ENCODE data around the gene HMCN2. TPM values are rescaled to one million over a fixed set of nuclear protein-coding genes. Genes with fewer than 3 reads are reported as not detected.

Gene HMCN2
- total and polyA plus RNA-seq, 5 donors: 2.3 to 6.1 (median 4.2) TPM

GRCh38 chr9:130437011-130437789 is 171.6 kb downstream of the HMCN2 start:
- ATAC-seq: no peak
- H3K27ac ChIP-seq (ENCODE audit: low read length): no peak overlapping the region
- DNase-seq: peak in 2 of 3 donors; percentile 7 to 11
- H3K4me3 ChIP-seq (ENCODE audit: low read length): no peak overlapping the region
- 80% methylated on average over 15 of the region's 15 CpGs for WGBS
- H3K27me3 ChIP-seq (ENCODE audit: control insufficient read depth, insufficient read depth): no peaks in the 10 kb centered on the region
- no peaks in the 10 kb centered on the region for H3K9me3 ChIP-seq (ENCODE audit: control insufficient read depth, low read length)
- intact Hi-C loops (cut with DNase I): no loop called here
- H3K4me1 ChIP-seq (ENCODE audit: control insufficient read depth, insufficient read depth, low read length): no peaks in the 10 kb centered on the region

- ATAC-seq (peak in 1 of 2 donors; percentile 26), DNase-seq (peak; percentile 12 to 45 (median 16))
Observed at GRCh38 chr9:130438382-130438981, 172.9 kb downstream of the HMCN2 start.

DNA sequence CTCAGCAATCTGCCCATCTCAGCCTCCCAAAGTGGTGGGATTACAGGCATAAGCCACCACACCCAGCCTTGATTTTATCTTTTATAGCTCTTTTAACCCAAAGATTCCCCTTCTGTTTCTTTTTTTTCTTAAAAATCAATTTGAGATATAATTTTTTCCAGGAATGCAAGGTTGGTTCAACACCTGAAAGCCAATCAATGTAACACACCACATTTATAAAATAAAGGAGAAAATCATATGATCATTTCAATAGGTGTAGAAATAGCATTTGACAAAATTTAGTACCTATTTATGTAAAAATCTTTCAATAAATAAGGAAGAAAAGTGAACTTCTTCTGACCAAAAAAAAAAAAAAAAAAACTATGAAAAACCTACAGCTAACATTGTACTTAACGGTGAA is 175.5 kb downstream of the HMCN2 start:
- H3K9me3 ChIP-seq (ENCODE audit: control insufficient read depth, low read length): no peaks in the 10 kb centered on the region
- no peaks in the 10 kb centered on the region for H3K4me1 ChIP-seq (ENCODE audit: control insufficient read depth, insufficient read depth, low read length)
- ATAC-seq (no peak), DNase-seq (peak in 1 of 3 donors; percentile 3)
- H3K27ac ChIP-seq (ENCODE audit: low read length): no peak overlapping the region
- H3K4me3 ChIP-seq (ENCODE audit: low read length): no peak overlapping the region
- intact Hi-C loops (cut with DNase I): no loop called here
- no peaks in the 10 kb centered on the region for H3K27me3 ChIP-seq (ENCODE audit: control insufficient read depth, insufficient read depth)
- 96% methylated on average over 1 of the region's 1 CpG for WGBS

More at GRCh38 chr9:130438382-130438981, 172.9 kb downstream of the HMCN2 start:
- Histone ChIP-seq H3K4me1 (ENCODE audit: control insufficient read depth, insufficient read depth, low read length) (no peaks in the 10 kb centered on the region), H3K27me3 (ENCODE audit: control insufficient read depth, insufficient read depth) (no peaks in the 10 kb centered on the region), H3K4me3 (ENCODE audit: low read length) (no peak overlapping the region), H3K9me3 (ENCODE audit: control insufficient read depth, low read length) (no peaks in the 10 kb centered on the region), H3K27ac (ENCODE audit: low read length) (no peak overlapping the region)
- intact Hi-C loops (cut with DNase I): no loop called here
- WGBS: 88% methylated on average over 6 of the region's 6 CpGs

- ATAC-seq: no peak
- Histone ChIP-seq H3K27me3 (ENCODE audit: control insufficient read depth, insufficient read depth) (no peaks in the 10 kb centered on the region), H3K4me1 (ENCODE audit: control insufficient read depth, insufficient read depth, low read length) (peaks cover 7% of the 10 kb centered on the region), H3K27ac (ENCODE audit: low read length) (no peak overlapping the region), H3K4me3 (ENCODE audit: low read length) (no peak overlapping the region), H3K9me3 (ENCODE audit: control insufficient read depth, low read length) (no peaks in the 10 kb centered on the region)
- intact Hi-C loops (cut with DNase I): no loop called here
- 92% methylated on average over 9 of the region's 9 CpGs for WGBS
- DNase-seq: peak in 2 of 3 donors; percentile 16 to 37
Observed at GRCh38 chr9:130442746-130443455, 177.3 kb downstream of the HMCN2 start.

- WGBS: 85% methylated on average over 6 of the region's 6 CpGs
- no peak overlapping the region for H3K27ac ChIP-seq (ENCODE audit: low read length)
- ATAC-seq (no peak), DNase-seq (peak in 2 of 3 donors; percentile 32 to 39)
- H3K4me1 ChIP-seq (ENCODE audit: control insufficient read depth, insufficient read depth, low read length): peaks cover 7% of the 10 kb centered on the region
- no peaks in the 10 kb centered on the region for H3K27me3 ChIP-seq (ENCODE audit: control insufficient read depth, insufficient read depth)
- no peak overlapping the region for H3K4me3 ChIP-seq (ENCODE audit: low read length)
- no peaks in the 10 kb centered on the region for H3K9me3 ChIP-seq (ENCODE audit: control insufficient read depth, low read length)
- intact Hi-C loops (cut with DNase I): no loop called here
Observed at GRCh38 chr9:130443456-130443801, 177.9 kb downstream of the HMCN2 start.

GRCh38 chr9:130443840-130444492 is 178.4 kb downstream of the HMCN2 start:
- no peak for ATAC-seq
- H3K27me3 ChIP-seq (ENCODE audit: control insufficient read depth, insufficient read depth): no peaks in the 10 kb centered on the region
- H3K4me1 ChIP-seq (ENCODE audit: control insufficient read depth, insufficient read depth, low read length): peaks cover 7% of the 10 kb centered on the region
- peak; percentile 65 to 77 (median 71) for DNase-seq
- H3K4me3 ChIP-seq (ENCODE audit: low read length): peak overlapping the region; percentile 81
- H3K27ac ChIP-seq (ENCODE audit: low read length): peak overlapping the region; percentile 64
- H3K9me3 ChIP-seq (ENCODE audit: control insufficient read depth, low read length): no peaks in the 10 kb centered on the region
- WGBS: 49% methylated on average over 14 of the region's 14 CpGs
- intact Hi-C loops (cut with DNase I): no loop called here

DNA sequence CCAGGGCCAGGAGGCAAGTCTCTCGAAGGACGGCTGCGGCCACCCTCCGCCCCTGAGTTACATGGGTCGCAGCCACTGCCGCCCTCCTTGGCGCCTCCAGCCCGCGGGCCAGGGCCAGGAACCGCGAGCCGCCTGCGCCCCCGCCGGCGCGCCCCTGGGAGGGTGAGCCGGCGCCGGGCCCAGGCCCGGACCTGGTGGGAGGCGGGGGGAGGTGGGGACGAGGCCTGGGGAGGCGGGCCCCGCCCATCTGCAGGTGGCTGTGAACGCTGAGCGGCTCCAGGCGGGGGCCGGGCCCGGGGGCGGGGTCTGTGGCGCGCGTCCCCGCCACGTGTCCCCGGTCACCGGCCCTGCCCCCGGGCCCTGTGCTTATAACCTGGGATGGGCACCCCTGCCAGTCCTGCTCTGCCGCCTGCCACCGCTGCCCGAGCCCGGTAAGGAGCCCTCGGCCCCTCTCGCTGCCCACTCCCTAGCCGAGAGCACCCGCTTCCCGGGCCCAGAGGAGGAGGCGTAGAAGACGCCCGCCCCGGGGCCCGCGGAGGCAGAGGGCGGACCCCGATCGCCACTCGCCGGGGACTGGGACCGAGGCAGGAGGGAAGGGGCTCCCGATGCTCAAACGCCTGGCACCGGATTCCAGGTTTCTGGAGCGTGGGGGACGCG is 179.1 kb downstream of the HMCN2 start, which contains the start of gene ASS1:
TSS of gene ASS1 (plus strand) at position 397 of the 657 bp plus-strand sequence. CDS start 7,268 bp downstream, outside the sequence.
- intact Hi-C loops (cut with DNase I): no loop called here
- DNase-seq: peak; percentile 80 to 90 (median 89)
- Histone ChIP-seq H3K27me3 (ENCODE audit: control insufficient read depth, insufficient read depth) (no peaks in the 10 kb centered on the region), H3K4me3 (ENCODE audit: low read length) (peak within 1 kb of the TSS; percentile 81), H3K27ac (ENCODE audit: low read length) (peak within 1 kb of the TSS; percentile 64), H3K4me1 (ENCODE audit: control insufficient read depth, insufficient read depth, low read length) (peaks cover 7% of the 10 kb centered on the region), H3K9me3 (ENCODE audit: control insufficient read depth, low read length) (no peaks in the 10 kb centered on the region)
- ATAC-seq: peak; percentile 71 to 77
- under 1% methylated on average over 65 of the region's 66 CpGs for WGBS

DNA sequence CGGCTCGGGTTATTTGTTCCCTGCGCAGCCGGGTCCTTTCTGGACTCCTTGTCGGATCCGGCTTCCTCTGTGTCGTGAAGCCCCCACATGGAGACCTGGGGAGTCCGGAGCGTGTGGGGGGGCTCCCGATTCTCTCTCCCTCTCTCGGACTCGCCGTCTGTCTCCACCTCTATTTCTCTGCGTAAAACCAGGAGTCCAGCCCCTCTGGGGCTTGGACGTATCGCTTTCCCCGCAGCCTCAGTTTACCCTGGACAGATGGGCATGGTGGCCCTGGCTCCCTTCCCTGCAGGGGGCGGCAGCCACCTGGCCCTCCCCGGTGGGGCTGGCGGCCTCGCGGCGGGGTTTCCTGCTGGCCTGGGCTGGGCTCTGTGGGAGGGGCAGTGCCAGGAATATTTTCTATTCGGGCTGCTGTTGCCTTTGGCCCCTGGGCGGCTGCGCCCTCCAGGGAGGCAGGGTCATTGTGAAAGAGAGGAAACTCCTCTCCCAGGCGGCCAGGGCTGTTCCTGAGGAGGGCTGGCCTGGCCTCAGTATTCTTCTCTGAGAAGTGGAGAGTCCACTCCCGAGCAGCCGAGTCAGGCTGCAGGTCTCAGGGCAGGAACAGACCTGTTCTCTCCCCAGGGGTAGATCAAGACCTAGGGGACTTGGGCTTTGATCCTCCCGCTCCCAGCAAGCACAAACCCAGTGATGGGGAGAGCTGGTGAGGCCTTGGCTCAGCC is 179.9 kb downstream of the HMCN2 start:
- Histone ChIP-seq H3K4me3 (ENCODE audit: low read length) (peak overlapping the region; percentile 81), H3K9me3 (ENCODE audit: control insufficient read depth, low read length) (no peaks in the 10 kb centered on the region), H3K27me3 (ENCODE audit: control insufficient read depth, insufficient read depth) (no peaks in the 10 kb centered on the region), H3K27ac (ENCODE audit: low read length) (peak overlapping the region; percentile 49), H3K4me1 (ENCODE audit: control insufficient read depth, insufficient read depth, low read length) (peaks cover 9% of the 10 kb centered on the region)
- DNase-seq: peak; percentile 86 to 89 (median 87)
- ATAC-seq: peak; percentile 64 to 84
- 8% methylated on average over 30 of the region's 30 CpGs for WGBS
- intact Hi-C loops (cut with DNase I): no loop called here

GRCh38 chr9:130446101-130446861 is 180.7 kb downstream of the HMCN2 start:
- peak overlapping the region; percentile 81 for H3K4me3 ChIP-seq (ENCODE audit: low read length)
- DNase-seq: peak; percentile 89 to 95 (median 94)
- H3K9me3 ChIP-seq (ENCODE audit: control insufficient read depth, low read length): no peaks in the 10 kb centered on the region
- no peaks in the 10 kb centered on the region for H3K27me3 ChIP-seq (ENCODE audit: control insufficient read depth, insufficient read depth)
- 23% methylated on average over 16 of the region's 16 CpGs for WGBS
- H3K4me1 ChIP-seq (ENCODE audit: control insufficient read depth, insufficient read depth, low read length): peaks cover 13% of the 10 kb centered on the region
- ATAC-seq: peak; percentile 67 to 78
- H3K27ac ChIP-seq (ENCODE audit: low read length): peak overlapping the region; percentile 49
- intact Hi-C loops (cut with DNase I): no loop called here
